Skeletal muscle cell (primary cell): ENCODE results near the gene LANCL2.
A peak's percentile ranks its signal among the peaks of the same experiment; 100 is the strongest.

Experiments
- DNase-seq: peaks from one replicate; pipeline ENCODE4 v3.0.0-alpha.2; 2010; ENCODE audit warnings: low read depth
- H3K4me3 ChIP-seq: 2 replicates; pipeline ENCODE4 v1.5.1; 2011; ENCODE audit warnings: low read depth, mild to moderate bottlenecking, control low read depth, low read length, moderate library complexity

The LANCL2 gene, protein sequence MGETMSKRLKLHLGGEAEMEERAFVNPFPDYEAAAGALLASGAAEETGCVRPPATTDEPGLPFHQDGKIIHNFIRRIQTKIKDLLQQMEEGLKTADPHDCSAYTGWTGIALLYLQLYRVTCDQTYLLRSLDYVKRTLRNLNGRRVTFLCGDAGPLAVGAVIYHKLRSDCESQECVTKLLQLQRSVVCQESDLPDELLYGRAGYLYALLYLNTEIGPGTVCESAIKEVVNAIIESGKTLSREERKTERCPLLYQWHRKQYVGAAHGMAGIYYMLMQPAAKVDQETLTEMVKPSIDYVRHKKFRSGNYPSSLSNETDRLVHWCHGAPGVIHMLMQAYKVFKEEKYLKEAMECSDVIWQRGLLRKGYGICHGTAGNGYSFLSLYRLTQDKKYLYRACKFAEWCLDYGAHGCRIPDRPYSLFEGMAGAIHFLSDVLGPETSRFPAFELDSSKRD

DNA sequence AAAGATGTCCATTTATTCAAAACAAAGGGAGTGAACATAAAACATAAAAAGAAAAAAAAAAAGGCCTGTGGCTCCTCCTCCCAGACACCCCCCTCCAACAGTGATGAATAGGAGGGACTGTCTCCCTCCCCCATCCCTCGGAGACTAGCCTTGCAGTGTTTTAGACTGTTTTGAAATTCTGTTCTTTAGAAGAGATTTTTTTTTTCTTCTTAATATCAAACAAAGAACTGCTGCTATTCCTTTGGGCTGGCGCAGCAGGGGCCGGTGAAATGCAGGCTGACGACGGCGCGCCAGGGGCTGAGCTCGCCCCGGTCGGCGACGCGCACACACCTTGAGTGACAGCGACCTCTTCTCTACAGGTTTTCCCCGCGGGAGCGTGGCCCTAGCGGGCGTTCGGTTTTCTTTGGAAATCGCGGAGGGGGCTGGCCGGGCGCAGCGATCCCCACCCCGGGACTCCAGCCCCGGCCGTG, at the start of gene LANCL2:
Gene LANCL2, plus strand, starts transcription at position 133 of the 470 bp plus-strand sequence. CDS start 689 bp downstream, outside the sequence.
- peak within 1 kb of the TSS; percentile 85 for H3K4me3 ChIP-seq

DNA sequence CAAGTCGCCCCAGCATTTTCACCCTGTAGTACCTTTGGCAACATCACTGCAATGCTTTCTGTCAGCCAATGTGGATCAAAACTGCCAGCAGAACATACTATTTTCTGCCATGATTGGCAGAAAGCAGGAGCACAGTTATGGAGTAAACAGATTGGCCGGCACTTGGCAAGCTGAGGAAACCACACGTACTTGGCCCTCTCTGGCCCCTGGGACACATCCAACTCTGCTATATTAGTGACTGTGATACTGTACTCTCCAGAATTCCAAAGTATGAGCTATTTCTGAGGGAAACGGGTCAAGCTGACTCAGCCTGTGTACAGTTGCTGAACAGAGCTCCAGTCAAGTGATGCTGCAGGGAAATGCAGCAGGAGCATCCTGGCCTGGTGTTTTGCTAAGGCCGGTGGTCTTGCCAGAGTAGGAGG, 39.8 kb upstream of the LANCL2 start:
- H3K4me3 ChIP-seq = no peak overlapping the region
- DNase-seq = peak; percentile 83

More for the DNA sequence above, at the start of gene LANCL2:
- no peak for DNase-seq

DNA sequence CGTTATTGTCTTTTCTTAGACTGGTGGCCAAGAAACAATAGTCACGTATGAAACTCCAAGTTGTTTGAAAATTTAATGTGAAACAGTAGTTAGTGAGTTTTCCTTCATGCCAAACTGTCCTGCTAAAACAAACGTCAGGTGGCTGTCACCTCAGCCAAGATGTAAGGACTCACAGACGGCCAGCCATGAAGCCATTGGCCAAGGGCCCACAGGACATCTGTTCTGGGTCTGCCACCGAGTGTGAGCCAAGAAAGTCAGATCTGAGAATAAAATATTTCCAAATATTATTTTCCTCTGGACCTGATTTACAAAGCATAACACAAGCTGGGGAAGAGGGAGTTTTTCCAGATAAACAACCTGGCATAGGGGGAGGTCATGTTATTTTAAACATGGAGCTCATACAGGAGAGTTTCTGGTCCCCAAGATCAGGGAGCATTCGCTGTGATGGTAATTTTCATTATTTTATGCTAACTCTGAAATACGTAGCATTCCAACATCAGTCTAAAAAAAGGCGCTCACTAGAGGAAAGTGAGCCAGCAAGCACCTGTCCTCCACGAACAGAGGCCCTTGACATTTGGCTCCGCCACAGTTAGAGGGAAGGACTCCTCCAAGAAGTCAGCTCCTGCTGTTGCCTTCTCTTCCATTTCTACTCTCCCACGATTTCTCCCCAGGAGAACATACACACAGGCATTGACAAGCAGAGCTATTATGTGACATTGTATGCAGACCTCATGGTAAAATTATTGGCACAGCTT, 38.9 kb upstream of the LANCL2 start:
- DNase-seq = no peak
- H3K4me3 ChIP-seq = no peak overlapping the region

DNA sequence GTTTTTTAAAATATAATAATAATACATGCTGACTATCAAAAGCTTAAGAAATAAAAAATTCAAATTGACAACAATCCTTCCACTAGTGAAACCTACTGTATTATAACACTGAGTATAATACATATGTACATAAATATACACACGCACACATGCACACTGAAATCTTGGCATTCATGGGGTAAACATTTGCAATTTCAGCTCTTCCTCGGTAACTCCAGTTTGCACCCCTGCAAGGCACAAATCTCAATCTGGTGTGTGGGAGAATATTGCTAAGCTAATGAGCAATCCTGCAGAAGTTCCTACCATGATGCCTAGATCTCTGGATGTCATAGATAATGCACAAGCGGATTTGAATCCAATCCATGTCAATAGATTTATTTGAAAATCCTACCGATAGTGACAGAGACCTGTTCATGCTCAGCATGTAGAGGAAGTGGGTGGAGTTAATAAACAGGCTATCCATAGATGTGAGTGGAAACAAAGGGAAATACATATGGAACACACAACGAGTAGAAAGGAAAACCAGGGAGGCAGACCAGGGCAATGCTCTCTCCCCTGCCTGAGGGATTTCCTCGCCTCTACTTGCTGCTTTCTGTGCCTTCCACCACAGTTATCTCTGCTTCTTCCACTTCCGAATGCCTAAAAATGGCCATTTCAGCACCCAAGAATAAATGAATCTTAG, 38.1 kb upstream of the LANCL2 start:
- DNase-seq = no peak
- H3K4me3 ChIP-seq = no peak overlapping the region

DNA sequence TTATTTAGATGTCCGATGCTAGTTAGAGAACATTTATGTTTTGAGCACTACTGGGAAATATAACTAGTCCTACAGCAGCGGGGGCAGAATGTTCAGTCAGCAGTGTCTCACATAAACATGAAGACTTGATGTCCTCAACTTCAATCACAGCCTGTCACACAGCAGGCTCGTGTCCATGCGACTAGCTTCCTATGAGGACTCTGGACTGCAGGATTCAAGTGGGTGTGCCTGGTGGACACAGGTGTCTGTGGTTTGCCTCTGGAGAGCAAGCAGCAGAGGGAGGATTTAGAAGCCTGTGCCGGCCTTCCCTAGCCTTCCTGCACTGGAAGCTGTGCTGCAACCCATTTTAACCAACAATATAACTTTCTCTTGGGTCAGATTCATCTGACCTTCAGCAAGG, 30.0 kb upstream of the LANCL2 start:
- no peak for DNase-seq

DNA sequence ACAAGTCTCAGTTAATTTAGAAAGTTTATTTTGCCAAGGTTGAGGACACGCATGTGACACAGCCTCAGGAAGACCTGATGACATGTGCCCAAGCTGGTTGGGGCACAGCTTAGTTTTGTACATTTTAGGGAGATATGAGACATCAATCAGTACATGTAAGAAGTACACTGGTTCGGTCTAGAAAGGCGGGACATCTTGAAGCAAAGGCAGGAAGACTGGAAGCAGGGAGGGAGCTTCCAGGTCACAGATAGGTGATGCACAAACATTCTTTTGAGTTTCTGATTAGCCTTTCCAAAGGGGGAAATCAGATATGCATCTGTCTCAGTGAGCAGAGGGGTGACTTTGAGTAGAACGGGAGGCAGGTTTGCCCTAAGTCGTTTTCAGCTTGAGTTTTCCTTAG, 29.4 kb upstream of the LANCL2 start:
- DNase-seq = no peak
- H3K4me3 ChIP-seq = no peak overlapping the region

More for the DNA sequence above, 30.0 kb upstream of the LANCL2 start:
- H3K4me3 ChIP-seq = no peak overlapping the region

DNA sequence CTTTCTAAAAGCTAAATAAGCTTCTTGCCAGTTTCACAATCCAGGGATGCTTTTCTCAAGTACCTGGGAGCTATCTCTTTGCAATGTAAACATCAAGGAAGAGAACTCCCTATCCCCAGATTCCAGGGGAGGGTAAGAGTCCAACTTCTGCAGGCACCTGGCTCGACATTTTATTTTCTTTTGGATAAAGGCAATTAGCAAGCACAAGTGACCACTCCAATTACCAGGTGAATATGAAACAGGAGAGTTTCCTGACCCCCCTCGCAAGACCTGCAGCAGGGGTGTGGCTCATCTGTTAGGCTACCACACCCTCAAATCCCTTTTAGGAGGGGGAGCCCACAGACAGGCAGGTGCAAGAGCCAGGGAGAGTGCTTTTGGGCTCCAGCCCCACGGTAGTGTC, 28.6 kb upstream of the LANCL2 start:
- no peak for DNase-seq
- no peak overlapping the region for H3K4me3 ChIP-seq

DNA sequence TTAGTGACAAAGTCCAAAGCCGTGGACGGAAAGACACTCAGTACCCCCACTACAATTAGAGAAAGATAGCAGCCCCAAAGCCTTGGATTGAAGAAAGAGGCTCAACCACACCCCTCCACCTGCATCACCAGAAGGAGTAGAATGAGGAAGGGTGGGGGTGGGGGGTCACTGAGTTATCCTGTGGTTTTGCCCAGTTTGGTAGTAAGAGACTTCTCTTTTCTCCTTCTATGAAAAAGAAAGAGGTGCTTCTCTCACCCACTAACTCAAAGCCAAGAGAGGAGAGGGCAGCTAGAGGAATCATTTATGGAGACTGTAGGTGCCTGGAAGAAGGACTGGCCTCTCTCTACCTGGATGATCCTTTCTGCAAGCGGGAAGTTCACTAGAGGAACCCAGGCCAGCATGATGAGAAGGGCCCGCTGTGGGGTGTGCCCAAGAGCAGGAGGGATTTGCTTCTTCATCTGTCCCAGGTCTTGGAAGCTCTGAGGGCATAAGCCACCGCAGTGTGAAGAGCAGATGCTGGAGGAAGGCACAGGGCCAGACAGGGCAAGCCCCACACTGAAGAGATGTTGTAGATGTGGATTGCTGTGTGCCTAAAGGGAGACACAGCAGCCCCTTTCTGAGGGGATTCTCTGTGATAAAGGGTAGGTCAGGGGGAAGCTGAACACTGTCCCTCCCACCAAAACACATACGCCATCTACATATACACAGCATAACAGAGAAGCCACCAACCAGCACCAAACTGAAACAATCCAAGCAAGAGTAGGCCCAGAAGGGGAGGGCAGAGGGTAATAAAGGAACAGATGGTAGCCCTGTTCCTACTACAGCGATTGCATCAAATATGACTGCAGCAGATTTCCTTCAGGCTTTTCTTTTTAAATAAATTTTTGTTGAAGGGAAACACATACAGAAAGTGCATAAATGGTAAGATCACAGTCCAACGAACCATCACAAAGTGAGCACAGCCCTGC, 25.8 kb upstream of the LANCL2 start:
- no peak for DNase-seq
- H3K4me3 ChIP-seq = no peak overlapping the region

DNA sequence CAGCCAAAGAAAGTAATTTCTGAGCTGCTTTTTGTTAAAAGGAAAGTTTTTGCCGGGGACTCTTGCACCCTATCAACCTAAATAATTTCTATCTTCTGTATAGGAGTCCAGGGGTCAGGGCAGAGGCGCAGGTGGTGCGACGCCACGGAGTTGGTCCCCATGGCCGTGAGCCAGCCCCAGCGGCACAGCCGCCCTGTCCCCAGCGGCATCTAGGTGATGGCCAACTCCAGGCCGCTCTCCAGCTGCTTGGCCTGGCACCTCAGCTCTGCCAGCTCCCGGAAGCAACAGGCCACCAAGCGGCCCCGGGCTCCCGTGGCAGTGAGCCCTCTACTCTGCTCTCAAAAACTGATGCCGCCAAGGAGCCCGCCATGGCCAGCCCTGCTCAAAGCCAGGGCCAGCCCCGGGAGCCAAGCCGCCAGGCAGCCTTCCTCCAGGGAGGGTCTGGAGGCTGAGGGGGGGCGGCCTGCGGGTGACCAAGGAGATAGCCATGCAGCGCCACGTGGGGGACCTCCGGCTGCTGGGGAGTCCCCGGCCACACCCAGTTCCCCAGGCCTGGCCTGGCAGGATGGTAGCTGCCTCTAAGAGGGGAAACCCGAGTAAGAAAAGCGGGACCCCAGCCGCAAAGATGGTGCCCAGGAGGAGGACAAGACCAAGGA, 22.8 kb upstream of the LANCL2 start:
- H3K4me3 ChIP-seq = no peak overlapping the region
- no peak for DNase-seq

DNA sequence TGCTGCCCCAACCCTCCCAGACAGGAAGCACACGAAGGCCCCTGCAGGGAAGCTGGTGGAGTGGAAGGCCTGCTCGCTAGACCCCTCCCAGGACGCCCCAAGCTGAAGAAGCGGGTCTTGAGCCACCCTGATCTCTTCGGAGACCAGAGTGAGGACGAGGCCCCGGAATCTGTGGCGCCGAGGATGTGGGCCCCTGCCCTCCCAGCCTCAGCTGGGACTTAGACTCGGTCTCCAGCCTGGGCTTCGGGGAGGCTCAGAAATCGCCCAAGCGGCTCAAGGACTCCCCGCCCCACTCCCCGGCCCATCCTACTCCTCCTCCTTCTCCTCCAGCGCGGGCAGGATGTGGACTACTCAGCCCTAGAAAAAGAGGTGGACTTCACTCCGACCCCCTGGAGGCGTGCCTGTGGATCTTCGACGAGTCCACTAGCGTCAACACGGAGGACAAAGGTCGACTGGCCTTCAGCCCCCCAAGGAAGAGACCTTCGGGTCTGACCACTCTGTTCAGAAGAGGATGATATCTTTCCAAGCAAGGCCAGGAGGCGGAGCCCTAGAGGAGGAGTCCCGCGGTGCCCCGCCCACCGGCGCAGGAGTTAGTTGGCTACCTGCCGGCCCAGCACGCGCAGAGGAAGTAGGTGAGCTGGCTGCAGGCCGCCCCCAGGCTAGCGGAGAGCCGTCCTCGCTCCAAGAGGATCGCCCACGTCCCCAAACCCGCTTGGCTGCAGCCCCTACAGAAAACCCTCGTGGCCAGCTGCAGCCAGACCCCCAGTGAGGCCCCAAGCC, 21.9 kb upstream of the LANCL2 start:
- H3K4me3 ChIP-seq = no peak overlapping the region
- DNase-seq = no peak

DNA sequence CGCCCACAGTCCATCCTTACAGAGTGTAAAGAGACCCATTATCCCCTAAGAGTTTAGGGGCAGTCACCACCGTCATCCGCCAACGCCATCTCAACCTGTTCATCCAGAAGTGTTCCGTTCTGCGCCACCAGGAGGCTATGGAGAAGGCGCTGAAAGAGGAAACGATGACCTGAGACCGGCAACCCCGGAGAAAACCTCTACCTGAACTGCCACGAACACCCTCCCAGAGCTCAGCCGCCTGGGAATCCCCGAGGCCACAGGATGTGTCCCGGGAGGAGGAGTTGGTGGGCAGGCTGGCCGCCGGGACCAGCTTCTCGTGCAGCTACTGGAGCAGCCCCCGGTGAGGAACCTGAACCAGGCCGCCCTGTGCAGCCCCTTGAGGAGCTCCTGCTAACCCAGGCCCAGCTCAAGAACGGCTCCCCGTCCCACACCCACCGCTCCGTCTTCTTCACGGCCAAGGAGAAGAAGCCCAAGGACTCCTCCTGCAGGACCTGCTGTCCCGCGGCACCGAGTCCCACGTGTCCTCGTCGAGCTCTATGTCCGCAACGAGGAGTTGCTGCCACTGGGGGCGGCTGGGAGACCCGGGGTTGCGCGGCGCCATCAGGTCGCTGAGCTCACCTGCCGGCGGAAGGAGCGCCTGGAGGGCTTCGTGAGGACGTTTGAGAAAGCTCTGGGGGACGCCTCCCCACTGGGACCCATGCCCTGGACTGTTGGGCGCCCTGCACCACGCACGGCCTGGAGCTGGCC, 21.1 kb upstream of the LANCL2 start:
- H3K4me3 ChIP-seq = no peak overlapping the region
- no peak for DNase-seq

DNA sequence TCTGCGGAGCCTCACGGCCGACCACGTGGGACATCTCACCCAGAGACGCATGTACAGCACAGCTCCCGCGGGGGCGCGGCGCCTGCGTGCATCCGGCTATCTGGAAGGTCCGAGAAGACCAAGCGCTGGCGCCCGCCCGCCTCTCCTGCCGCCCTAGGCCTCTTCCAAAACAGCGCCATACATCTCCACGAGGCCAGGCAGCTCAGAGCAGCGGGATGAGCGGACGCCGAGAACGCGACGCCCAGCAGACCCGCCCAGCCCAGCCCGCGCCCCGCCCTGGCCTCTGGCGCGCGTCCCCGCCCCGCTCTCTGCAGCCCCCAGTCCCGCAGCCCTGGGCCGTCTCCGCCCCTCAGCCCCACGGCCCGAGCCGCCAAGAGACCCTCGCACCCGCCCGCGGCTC, 20.3 kb upstream of the LANCL2 start:
- H3K4me3 ChIP-seq = no peak overlapping the region
- no peak for DNase-seq

DNA sequence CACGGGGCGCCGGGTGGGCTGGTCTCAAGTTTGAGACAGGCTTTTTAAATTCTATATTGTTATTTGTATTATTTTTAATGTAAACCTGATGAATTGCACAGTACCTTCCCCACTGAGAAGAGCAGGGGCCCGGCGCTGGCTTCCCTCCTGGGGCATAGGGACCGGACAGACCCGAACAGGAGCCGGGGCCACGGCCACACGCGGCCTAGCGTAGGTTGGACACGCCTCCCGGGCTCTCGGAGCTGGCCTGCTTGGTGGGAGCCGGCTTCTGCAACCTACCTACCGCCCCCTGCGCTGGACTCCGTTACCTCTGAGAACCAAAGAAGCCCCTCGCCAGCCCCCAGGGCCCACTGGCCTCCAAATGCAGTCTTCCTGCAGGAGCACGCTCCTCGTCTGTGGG, 19.8 kb upstream of the LANCL2 start:
- no peak overlapping the region for H3K4me3 ChIP-seq
- no peak for DNase-seq

DNA sequence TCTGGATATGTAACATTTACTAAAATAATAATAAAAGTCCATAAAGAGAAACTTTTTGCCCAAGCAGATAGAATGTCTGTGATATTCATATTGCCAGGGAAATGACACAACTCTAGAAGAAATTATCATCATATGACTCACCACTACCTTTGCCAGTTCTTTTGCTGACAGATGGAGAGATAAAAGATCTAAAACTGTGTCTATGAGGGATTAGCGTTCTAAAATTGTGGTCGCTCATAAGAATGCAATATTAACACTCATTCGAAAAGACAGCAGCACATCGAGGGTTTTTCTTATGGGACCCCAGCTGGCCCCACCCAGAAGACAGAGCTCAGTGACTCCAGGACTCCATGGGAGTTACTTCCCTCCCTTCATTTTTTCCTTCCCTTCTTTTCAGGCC, 16.6 kb upstream of the LANCL2 start:
- H3K4me3 ChIP-seq = no peak overlapping the region
- DNase-seq = no peak

DNA sequence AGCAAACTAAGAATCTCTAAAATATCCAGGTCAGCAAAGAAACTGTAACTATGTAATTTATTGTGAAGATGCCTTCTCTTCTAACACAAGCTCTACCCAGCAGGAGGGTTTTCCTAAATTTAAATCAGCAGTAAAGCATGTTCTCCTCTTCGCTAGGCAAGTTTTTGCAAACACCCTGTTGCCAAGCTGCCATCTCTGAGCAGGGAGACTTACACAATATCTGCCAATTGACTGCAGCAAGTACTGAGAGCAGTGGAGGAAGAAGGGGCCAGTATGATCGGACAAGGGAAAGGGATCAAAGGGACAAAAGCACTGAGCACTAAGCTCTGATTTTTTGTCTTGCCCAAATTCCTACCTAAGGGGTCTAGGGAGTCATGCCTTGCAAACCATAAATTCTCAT, 16.0 kb upstream of the LANCL2 start:
- no peak for DNase-seq
- no peak overlapping the region for H3K4me3 ChIP-seq

DNA sequence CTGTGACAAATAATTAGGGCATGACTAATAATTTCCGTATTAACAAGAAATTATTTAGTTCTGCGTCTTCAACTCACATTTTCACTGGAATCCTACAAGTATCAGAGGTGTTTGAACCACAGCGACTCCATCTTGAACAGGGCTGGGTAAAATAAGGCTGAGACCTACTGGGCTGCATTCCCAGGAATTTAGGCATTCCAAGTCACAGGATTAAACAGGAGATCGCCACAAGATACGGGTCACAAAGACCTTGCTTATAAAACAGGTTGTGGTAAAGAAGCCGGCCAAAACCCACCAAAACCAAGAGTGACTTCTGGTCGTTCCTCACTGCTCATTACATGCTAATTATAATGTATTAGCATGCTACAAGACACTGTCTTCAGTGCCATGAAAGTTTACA, 14.9 kb upstream of the LANCL2 start:
- no peak for DNase-seq
- no peak overlapping the region for H3K4me3 ChIP-seq

DNA sequence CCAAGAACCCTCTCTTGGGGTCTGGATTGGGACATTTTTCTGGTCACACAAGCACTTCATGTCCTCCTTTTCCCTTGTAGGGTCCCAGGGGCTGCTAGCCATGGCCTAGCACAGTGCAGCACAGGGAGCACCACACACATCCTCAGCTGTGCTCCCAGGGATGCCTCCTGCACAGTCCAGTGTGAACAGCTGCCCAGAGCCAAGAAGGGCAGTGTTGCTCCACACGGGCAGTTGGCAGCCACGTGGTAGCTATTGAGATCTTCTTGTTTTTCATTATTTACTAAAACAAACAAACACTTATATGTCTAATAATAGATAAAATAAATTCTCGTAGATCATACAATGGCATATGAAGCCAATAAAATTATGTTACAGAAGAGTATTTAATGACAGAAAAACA, 13.9 kb upstream of the LANCL2 start:
- DNase-seq = no peak

More for the DNA sequence above, 13.9 kb upstream of the LANCL2 start:
- no peak overlapping the region for H3K4me3 ChIP-seq
